ENCODE measurements around the gene ADD3.

ADD3 gene

DNA sequence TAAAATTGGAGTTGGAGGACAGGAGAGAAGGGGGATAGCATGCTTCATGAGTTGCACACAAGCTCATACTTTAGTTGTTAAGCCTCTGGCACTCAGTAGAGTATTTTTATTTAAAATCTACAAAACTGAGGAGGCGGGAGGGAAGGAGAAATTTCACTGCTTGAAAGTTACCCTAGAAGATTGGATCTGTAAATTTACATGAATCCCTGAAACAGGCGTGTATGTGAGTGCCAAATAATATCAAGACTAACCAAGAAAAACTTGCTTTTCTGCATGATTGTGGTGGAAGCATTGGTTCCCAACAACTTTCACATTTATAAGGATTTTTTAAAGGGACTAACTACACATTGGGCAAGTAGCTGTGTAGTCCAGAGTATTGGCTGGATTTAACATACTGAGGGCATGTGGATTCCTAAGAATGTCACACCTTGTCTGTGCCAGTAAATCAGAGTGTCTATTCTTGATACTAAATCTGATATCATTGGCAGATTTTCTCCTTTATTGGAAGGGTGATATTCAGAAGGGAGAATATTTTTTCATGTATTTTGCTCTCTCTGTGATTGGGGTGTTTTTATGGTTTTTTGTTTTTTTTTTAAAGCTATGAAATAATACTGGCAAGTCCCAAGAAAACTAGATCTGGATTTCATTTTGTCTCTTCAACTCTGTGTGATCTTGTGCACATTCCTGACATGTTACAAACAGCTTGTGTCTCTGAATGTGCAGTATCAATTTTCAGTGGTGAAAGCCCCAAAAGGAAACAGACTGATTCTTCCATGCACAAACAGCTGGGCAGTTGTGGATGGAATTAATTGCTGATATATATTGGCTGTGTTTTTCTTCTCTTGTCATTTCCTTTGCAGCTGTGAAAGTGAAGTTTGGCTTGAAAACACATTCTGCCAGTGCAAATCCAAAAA is 67.2 kb downstream of the ADD3 start:
- H3K4me3 Mint-ChIP-seq: peak overlapping the region; percentile 73
- peaks cover 67% of the 10 kb centered on the region for H3K4me1 Mint-ChIP-seq (ENCODE audit: low read depth)
- H3K36me3 Mint-ChIP-seq (ENCODE audit: low read depth): peaks cover 13% of the 10 kb centered on the region
- H3K9me3 Mint-ChIP-seq: no peaks in the 10 kb centered on the region
- H3K27me3 Mint-ChIP-seq (ENCODE audit: low read depth): no peaks in the 10 kb centered on the region
- H3K27ac Mint-ChIP-seq: peak overlapping the region; percentile 67

DNA sequence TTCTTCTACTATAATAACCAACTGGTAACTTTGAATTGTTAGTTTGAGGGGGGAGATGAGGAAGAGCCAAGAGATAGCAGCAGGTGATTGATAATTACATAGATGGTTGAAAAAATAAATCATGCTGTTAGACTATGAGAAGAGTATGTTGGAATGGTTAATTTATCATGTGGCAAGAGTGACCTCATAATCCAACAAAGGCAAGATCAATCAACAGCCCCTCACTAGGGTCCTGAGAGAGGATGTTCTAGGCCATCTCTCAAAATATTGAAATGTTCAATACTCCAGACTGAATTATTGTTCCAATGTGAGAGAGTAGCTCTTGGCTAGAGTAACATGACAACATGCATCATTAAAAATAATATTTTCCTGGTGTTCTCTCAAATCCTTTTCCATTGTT is 67.9 kb downstream of the ADD3 start:
- peak overlapping the region; percentile 73 for H3K4me3 Mint-ChIP-seq
- peak overlapping the region; percentile 67 for H3K27ac Mint-ChIP-seq
- H3K9me3 Mint-ChIP-seq: no peaks in the 10 kb centered on the region
- no peaks in the 10 kb centered on the region for H3K27me3 Mint-ChIP-seq (ENCODE audit: low read depth)
- peaks cover 14% of the 10 kb centered on the region for H3K36me3 Mint-ChIP-seq (ENCODE audit: low read depth)
- peaks cover 66% of the 10 kb centered on the region for H3K4me1 Mint-ChIP-seq (ENCODE audit: low read depth)

DNA sequence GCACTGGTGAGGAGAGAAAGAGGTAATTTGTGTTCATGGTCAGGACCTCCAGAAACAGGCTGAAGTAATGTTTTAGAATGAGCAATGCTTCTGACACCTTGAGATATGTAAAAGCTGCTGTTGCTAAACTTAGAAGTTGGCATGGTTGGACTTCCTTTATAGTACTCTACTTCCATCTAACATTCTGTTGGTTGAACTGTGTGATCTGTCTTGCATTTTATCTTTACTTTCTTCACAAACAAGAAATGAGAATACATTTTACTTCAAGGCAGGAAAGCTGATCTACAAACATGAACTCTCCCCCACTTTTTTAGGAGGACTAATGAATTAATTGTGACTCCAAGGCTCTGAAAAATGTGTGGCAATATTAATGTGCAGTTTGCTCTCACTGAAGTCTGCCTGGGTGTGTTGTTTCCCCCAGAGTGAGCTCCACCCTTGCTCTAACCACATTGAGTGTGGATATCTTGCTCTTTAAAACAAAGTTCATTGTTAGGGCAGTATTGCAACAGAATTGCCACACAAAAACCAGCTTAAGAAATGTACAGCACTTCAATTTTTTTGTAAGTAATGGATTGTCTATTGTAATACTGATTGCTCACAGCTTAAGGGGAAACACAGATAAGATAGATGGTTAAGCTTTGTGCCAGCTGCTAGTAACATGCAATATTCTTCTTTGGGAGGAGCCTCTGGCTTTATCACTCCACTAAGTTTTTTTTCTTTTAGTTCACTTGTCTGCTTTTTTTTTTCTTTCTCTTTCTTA is 69.0 kb downstream of the ADD3 start:
- no peaks in the 10 kb centered on the region for H3K9me3 Mint-ChIP-seq
- H3K4me3 Mint-ChIP-seq: peak overlapping the region; percentile 92
- H3K27me3 Mint-ChIP-seq (ENCODE audit: low read depth): no peaks in the 10 kb centered on the region
- H3K27ac Mint-ChIP-seq: peak overlapping the region; percentile 98
- peaks cover 65% of the 10 kb centered on the region for H3K4me1 Mint-ChIP-seq (ENCODE audit: low read depth)
- peaks cover 16% of the 10 kb centered on the region for H3K36me3 Mint-ChIP-seq (ENCODE audit: low read depth)

DNA sequence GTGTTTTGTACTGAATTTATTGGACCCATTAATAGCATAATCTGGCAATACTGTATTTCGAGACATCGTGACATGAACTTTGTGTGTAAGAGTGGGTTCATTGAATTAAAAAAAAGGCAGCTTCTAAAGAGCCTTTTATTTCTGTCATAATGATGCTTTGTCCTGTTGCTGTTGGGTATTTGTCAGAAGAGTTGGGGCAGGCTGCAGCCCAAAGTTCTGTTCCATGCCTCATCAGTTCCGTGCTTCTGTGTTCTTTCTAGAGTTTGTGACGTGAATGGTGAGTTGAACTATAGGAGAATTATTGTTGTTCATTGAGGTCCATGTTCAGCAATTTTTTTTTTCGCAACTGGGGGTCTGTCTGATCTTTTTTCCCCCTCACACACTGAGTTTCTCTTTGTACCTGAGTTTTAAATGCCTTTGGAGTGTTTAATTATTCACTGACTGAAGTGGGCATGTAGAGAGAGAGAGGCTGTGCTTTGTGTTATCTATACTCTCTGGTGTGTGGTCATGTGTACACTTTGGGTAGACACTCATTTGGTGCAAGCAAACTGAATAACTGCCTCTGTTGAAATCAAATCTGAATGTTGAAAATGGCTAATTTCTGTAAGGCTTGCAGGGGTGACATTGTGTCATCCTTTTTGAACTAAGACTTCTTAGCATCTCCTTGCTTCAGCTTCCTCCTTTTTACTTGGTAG is 69.8 kb downstream of the ADD3 start:
- Mint-ChIP-seq H3K9me3 (no peaks in the 10 kb centered on the region), H3K4me1 (ENCODE audit: low read depth) (peaks cover 67% of the 10 kb centered on the region), H3K36me3 (ENCODE audit: low read depth) (peaks cover 16% of the 10 kb centered on the region), H3K4me3 (peak overlapping the region; percentile 92), H3K27ac (peak overlapping the region; percentile 98), H3K27me3 (ENCODE audit: low read depth) (no peaks in the 10 kb centered on the region)

DNA sequence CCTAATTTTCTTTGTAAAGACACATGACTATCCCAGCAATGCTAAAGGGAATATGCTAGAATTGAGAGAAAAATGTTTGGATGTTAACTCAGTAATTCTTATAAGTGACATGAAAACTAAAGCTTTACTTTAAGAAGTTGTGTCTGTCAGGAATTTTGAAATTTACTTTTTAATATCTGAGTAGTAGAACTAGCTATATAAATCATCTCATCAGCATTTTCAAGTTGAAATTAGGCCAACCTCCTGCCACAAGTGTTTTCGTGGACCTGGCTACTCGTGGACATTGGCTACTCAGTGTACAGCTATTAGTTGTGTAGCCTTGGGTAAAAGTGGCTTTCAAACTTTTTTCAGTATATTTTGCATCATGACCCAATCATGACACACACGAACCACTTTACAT is 70.5 kb downstream of the ADD3 start:
- Mint-ChIP-seq H3K27ac (peak overlapping the region; percentile 98), H3K9me3 (no peaks in the 10 kb centered on the region), H3K36me3 (ENCODE audit: low read depth) (peaks cover 19% of the 10 kb centered on the region), H3K4me1 (ENCODE audit: low read depth) (peaks cover 70% of the 10 kb centered on the region), H3K27me3 (ENCODE audit: low read depth) (no peaks in the 10 kb centered on the region), H3K4me3 (peak overlapping the region; percentile 92)

DNA sequence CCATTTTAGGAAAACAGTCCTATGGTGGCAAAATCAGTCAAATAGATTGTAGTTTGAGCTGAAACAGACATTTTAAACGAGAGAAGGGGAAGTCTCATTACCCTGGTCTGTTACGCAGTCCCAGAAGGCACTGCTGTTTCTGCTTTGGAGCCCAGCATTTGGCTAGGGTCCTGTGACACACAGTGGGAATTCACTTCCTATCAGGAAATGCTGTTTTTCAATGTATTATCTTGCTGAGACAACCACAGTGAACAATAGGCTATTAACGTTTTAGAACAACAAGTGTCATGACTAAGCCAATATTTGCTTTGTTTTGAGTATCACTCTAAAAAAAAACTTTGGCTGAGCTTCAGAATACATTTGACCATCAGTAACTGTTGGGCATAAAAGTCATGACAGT is 74.1 kb downstream of the ADD3 start:
- Mint-ChIP-seq H3K27ac (peak overlapping the region; percentile 75), H3K27me3 (ENCODE audit: low read depth) (no peaks in the 10 kb centered on the region), H3K36me3 (ENCODE audit: low read depth) (peaks cover 39% of the 10 kb centered on the region), H3K4me1 (ENCODE audit: low read depth) (peaks cover 67% of the 10 kb centered on the region), H3K9me3 (no peaks in the 10 kb centered on the region), H3K4me3 (peak overlapping the region; percentile 18)

DNA sequence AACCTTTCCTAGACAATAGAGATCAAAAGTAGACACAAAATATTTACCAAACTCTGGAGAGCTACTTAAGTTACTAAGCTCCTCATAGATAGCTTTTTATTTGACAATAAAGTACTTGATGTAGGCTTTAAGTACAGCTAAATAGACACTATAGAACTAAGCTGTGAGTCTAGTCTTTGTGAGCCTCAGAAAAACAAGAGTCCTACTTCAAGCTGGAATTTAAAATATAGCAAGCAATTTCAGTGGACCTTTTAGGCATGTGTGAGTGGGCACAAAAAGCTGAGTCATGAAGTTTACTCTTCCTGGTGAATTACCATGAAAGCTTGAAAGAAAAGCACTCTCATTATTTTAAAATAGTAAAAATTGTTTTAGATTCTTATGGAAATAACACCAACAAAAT is 76.1 kb downstream of the ADD3 start:
- peak overlapping the region; percentile 24 for H3K27ac Mint-ChIP-seq
- H3K27me3 Mint-ChIP-seq (ENCODE audit: low read depth): no peaks in the 10 kb centered on the region
- H3K4me1 Mint-ChIP-seq (ENCODE audit: low read depth): peaks cover 69% of the 10 kb centered on the region
- H3K36me3 Mint-ChIP-seq (ENCODE audit: low read depth): peaks cover 45% of the 10 kb centered on the region
- H3K9me3 Mint-ChIP-seq: no peaks in the 10 kb centered on the region
- H3K4me3 Mint-ChIP-seq: peak overlapping the region; percentile 7

DNA sequence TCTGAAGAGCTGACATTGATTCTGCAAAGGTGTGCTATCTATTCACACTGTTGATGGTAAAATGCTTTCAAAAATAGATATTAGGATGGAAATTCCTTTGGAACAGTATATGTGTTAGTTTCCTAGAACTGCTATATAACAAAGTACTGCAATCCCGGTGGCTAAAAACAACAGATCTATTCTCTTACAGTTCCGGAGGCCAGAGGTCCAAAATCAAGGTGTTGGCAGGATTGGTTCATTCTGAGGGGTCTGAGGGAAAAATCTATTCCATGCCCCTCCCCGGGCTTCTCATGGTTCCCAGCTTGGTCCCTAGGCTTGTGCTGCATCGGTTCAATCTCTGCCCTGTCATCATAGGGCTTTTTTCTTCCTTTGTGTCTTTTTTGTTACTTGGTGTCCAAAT is 79.9 kb downstream of the ADD3 start:
- no peaks in the 10 kb centered on the region for H3K27me3 Mint-ChIP-seq (ENCODE audit: low read depth)
- H3K36me3 Mint-ChIP-seq (ENCODE audit: low read depth): peaks cover 55% of the 10 kb centered on the region
- H3K4me3 Mint-ChIP-seq: no peak overlapping the region
- H3K9me3 Mint-ChIP-seq: no peaks in the 10 kb centered on the region
- H3K4me1 Mint-ChIP-seq (ENCODE audit: low read depth): peaks cover 53% of the 10 kb centered on the region
- no peak overlapping the region for H3K27ac Mint-ChIP-seq

DNA sequence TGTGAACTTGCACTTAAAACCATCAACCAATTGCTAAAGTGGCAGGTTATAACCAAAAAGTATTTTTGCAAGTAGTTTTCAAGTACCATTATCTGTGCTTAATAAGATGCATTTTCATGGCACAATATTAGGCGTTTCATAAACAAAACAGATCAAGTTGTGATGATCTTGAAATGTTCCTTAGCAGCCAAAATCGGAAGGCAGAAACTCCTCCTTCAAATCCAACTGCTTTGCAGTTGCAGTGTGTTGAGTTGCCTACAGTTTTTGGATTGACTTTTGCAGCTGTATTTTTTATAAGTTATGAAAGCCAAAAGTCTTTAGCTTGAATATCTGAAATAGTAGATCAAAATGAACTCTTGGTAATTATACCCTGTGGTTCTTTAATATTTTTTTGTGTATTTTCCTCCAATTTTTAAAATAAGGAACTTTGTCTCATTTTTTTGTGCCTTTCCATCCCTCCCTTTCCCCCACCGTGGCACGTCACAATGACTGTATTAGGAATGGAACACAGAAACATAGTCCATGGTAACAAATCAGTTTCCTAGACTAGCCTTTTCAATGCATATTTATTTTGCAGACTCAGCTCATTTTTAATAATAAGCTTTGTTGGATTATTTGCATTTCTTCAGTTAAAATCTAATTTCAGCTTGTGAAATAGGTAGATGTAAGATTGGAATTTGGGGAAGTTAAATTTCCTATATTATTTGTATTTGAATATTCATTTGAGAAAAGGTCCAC is 80.8 kb downstream of the ADD3 start:
- peaks cover 51% of the 10 kb centered on the region for H3K36me3 Mint-ChIP-seq (ENCODE audit: low read depth)
- H3K27me3 Mint-ChIP-seq (ENCODE audit: low read depth): no peaks in the 10 kb centered on the region
- no peak overlapping the region for H3K27ac Mint-ChIP-seq
- no peak overlapping the region for H3K4me3 Mint-ChIP-seq
- peaks cover 47% of the 10 kb centered on the region for H3K4me1 Mint-ChIP-seq (ENCODE audit: low read depth)
- no peaks in the 10 kb centered on the region for H3K9me3 Mint-ChIP-seq

DNA sequence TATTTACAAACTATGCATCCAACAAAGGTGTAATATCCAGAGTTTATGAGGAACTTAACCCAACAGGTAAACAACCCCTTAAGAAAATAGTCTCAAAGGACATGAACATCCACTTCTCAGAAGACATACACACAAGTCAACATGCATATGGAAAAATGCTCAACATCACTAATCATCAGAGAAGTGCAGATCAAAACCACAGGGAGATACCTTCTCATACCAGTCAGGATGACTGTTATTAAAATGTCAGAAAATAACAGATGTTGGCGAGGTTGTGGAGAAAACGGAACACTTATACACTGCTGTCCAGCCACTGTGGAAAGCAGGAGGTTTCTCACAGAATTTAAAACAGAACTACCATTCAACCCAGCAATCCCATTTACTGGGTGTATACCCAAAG is 84.0 kb downstream of the ADD3 start:
- Mint-ChIP-seq H3K4me3 (no peak overlapping the region), H3K4me1 (ENCODE audit: low read depth) (peaks cover 33% of the 10 kb centered on the region), H3K27me3 (ENCODE audit: low read depth) (no peaks in the 10 kb centered on the region), H3K36me3 (ENCODE audit: low read depth) (peaks cover 35% of the 10 kb centered on the region), H3K27ac (no peak overlapping the region), H3K9me3 (no peaks in the 10 kb centered on the region)

DNA sequence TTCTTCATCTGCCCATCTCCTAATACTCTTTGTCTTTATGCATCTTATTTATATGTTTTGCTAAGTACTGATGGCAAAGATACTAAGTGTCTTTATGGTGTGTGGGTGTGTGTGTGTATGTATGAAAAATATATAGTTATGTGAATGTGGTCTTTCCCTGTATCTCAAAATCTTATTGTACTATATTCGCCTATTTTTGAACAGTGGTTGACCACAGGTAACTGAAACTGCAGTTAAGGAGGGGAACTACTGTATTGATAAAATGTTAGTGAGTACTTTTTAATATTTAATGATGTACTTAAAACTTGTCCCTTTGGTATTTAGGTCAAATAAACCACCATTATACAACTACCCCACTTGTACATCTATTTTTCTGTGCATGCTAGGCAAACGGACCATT is 85.9 kb downstream of the ADD3 start:
- Mint-ChIP-seq H3K27me3 (ENCODE audit: low read depth) (no peaks in the 10 kb centered on the region), H3K27ac (no peak overlapping the region), H3K4me3 (no peak overlapping the region), H3K4me1 (ENCODE audit: low read depth) (peaks cover 28% of the 10 kb centered on the region), H3K9me3 (no peaks in the 10 kb centered on the region), H3K36me3 (ENCODE audit: low read depth) (peaks cover 25% of the 10 kb centered on the region)

GRCh38 chr10:110094786-110095185 is 87.0 kb downstream of the ADD3 start:
- Mint-ChIP-seq H3K4me1 (ENCODE audit: low read depth) (peaks cover 28% of the 10 kb centered on the region), H3K27me3 (ENCODE audit: low read depth) (no peaks in the 10 kb centered on the region), H3K4me3 (no peak overlapping the region), H3K9me3 (no peaks in the 10 kb centered on the region), H3K36me3 (ENCODE audit: low read depth) (peaks cover 26% of the 10 kb centered on the region), H3K27ac (no peak overlapping the region)

GRCh38 chr10:110101464-110102144 is 93.8 kb downstream of the ADD3 start:
- Mint-ChIP-seq H3K27ac (no peak overlapping the region), H3K4me1 (ENCODE audit: low read depth) (peaks cover 23% of the 10 kb centered on the region), H3K36me3 (ENCODE audit: low read depth) (peaks cover 34% of the 10 kb centered on the region), H3K27me3 (ENCODE audit: low read depth) (no peaks in the 10 kb centered on the region), H3K9me3 (no peaks in the 10 kb centered on the region), H3K4me3 (no peak overlapping the region)

All from T-helper 1 cell treated with Interleukin-12 subunit alpha and Interleukin-12 subunit beta and Interleukin-4 antibody, amounts not matched to agents 30 μg/mL and 1 μg/mL, for 36 hours (primary cell).